ENCODE data around the gene MBP.
"Not testable (repeated sequence)": the region's sequence is repeated elsewhere in the genome, so short reads cannot be mapped to it uniquely, and the experiment has no call there.

MBP gene

DNA sequence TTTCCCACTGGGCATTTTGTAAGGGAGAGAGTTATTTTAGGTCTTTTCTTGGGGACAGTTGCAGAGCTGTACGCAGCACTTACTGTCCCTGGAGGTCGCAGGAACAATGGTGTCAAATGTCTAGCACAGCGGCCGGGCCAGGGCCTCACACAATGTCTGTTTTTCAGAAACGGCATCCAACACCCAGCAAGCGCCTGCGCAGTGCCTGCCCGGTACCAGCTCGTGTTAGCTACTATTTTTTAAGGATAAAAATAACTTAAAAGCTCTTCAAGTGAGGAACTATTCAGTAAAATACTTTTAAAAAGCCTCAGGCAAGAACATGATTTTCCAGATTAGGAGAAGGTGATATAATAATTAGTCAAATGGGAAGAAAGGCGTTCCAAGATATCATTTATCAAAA lies 90.0 kb downstream of the MBP start:
- DNase-seq = no peak

DNA sequence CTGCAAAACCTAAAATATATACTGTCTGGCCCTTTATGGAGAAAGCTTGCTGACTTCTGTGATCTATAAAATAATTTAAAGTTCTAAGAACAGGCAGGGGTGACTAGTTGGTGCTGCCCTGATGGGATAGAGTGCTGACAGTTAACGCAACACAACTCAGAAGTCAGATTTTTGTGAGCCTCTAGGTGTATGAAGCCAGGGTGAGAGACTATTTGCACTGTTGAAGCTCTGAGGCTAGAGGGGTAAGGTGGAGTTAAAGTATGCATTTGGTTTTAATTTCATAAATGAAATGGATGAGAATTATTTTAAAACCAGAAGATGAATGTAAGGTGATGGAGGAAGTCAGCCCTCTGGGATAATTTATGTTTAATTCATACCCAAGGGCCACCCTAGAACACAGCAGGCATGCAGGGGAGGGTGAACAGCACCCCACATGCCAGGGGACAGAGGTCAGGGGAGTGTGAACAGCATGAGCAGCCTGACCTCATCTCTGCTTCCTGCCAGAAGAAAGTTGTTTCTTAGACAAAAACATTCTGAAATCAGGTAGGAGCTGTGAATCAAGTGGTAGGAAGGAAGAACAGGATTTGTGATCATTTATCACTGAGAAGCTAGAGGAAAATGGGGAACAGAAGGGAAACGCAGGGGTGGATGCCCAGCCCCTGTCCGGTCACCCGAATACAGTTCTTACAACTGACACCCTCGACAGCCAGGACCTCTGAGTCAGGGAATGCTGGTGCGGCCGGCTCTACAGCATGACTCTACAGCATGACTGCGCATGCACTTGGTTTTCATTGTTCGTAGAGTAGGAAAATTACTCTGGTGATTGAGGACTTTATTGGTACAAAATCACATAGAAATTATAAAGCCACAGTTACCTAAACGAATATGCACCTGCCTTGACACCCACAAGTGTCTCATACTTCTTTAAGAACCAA lies 93.1 kb downstream of the MBP start:
- DNase-seq = no peak

GRCh38 chr18:77038182-77038858 lies 94.3 kb downstream of the MBP start:
- no peak for DNase-seq

DNA sequence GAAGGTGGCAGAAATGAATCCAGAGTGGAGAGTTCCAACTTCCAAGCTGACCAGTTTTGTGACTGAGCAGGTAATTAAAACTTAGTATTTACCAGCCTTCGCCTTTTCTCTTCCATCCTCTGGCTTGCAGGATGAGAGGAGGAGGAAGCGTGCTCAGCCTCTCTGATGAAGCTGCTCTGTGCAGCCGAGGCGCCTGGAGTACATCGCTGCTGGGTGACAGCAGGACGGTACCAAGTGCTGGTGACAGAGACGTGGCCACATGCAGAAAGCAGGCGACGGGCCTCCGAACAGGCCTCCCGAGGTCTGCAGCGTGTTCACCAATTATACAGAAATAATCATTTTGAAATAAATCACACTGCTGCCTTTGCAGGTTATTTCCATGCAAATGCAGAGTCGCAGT lies 95.0 kb downstream of the MBP start:
- no peak for DNase-seq

DNA sequence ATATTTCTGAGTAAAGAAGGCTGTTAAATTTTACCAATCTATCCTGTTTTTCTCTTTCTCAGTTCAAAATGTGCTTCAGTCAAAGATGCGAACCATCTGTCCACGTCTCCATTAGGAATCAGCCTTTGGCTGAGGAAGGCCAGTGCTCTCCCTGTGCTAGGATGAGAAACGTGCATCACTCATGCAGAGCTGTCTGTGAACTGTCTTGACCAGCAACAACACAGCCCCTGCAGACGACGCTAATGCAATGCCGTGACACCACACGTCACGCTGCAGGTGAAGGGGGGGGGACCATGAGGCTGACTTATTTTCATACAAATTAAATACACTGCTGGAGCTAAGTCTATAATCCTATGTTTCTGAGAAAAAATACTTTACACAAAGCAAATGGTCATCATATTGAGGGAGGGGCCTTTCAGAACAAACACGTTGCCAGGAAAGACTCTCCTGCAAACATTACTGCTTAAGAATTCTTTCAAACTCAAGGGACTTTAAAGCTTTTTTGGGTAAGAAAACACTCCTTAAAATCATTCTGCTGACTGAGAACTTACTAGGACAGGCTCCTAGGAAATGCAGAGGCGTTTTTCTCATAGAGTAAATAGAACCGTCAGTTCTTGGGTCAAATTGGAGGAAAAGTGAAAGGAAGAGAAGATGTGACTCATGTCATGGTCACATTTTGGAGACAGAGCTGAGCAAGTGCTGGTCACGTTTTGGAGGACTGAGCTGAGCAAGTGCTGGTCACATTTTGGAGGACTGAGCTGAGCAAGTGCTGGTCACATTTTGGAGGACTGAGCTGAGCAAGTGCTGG lies 97.0 kb downstream of the MBP start:
- no peak for DNase-seq

DNA sequence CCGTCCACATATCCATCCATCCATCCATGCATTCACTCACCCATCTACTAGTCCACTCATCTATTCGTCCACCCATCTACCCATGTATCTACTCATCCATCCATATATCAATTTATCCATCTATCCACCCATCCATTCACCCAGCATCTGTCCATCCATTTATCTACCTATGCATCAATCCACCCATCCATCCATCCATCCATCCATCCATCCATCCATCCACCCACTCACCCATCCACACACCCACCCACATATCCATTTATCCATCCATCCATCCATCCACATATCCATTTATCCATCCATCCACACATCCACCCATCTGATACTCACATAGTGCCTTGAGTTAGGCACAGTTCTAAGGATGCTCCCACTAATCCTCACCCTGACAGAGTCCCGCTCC lies 99.0 kb downstream of the MBP start:
- no peak for DNase-seq

- DNase-seq = no peak
These were observed 100.3 kb downstream of the MBP start for GRCh38 chr18:77032181-77032701.

GRCh38 chr18:77031662-77032061 lies 100.9 kb downstream of the MBP start:
- no peak for DNase-seq

DNA sequence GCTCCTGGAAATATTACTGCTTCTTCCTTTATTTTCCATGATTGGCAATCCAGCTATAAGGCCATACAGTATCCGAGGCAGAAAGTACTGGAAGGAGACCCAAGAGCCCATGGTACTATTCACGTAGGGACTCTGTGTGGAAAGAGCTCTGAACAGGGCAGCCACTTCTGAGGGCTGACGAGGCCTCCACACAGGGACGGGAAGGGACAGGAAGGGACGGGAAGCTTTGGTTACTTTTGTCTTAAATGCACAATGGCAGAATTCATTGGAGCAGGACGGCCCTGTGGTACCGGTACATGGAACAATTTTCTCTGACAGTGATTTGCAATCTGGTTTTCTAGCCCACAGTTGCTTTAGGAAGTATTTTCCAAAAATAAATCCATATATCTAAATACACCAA lies 102.4 kb downstream of the MBP start:
- no peak for DNase-seq

- no peak for DNase-seq
These were observed 106.7 kb downstream of the MBP start for GRCh38 chr18:77025831-77026363.

GRCh38 chr18:77025123-77025522 lies 107.5 kb downstream of the MBP start:
- DNase-seq = no peak

DNA sequence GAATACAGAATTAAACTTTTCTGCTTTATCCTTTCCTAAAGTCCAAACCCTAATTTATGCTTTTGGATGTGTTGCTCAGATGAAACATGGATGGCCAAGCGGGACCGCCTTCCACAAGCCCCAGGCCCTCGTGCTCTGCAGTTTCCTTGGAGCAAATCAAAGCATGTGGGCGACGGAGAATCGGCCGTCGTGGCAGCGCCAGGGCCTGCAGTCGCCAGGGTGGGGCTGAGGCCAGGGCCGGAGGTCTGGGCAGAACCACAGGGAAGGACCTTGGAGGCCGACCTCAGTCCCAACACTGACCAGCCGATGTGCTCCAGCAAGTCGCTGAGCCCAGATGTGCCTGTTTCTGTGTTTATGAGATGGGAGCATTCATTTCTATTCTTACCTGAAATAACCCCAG lies 108.1 kb downstream of the MBP start:
- no peak for DNase-seq

DNA sequence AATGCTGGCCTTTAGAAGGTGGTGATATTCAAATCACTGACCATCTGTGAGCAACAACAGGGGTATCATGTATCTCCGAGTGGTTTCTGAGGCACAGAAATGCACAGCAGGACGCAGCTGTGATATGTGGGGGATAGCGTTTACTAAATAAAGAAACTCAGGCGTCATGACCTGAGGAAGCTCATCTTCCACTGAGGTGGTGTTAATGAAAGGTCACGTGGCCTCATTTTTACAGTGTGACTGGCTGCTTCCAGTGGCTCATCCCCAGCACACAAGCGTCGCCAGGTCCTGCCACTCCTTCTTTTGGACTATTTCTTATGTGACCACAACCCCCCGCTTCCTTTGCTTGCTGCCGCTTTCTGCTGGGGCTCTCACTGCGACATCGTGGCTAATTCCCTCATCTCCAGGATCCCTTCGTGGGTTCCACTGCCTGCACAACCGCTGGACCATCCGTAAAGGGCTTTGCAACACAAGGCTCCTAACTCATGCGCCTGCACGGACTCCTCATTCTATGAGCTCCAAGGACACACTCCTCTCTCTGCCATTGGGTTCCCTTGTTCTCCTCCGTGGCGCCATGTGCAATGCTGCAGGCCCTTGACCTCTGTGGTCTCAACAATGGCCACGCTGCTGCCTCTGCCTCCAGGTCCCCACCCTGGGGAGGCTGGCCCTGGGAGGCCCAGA lies 109.3 kb downstream of the MBP start:
- DNase-seq = no peak

GRCh38 chr18:77022556-77022955 lies 110.0 kb downstream of the MBP start:
- DNase-seq = no peak

- no peak for DNase-seq
These were observed 110.5 kb downstream of the MBP start for GRCh38 chr18:77022116-77022515.

DNA sequence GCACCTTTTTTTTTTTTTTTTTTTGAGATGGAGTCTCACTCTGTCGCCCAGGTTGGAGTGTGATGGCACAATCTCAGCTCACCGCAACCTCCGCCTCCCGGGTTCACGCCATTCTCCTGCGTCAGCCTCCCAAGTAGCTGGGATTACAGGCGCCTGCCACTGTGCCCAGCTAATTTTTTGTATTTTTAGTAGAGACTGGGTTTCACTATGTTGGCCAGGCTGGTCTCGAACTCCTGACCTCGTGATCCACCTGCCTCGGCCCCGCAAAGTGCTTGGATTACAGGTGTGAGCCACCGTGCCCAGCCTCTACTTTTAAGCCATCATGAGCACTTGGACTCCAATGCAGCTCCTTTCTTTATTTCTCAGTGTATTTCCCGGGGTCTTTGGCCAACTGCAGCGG lies 111.1 kb downstream of the MBP start:
- not testable (repeated sequence) for DNase-seq

- DNase-seq = no peak
These were observed 111.5 kb downstream of the MBP start for GRCh38 chr18:77021075-77021474.

GRCh38 chr18:77020561-77020960 lies 112.0 kb downstream of the MBP start:
- DNase-seq = no peak

DNA sequence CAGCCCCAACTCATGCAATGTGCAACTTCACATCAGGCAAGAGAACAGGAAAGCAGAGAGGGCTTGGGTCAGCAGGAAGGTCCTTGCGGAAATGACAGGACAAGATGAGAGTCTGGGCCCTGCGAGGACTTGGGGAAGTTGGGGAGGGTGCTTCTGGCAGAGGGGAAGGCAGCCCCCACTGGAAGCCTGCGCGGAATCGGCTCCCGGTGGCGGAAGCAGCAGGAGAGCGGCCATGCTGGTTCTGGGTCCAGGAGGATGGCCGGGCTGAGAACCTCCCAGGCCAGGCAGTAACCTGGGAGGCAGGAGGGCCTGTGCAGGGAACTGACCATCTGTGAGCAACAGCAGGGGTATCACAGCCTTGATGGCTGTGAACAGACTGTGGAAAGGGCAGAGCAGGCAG lies 112.9 kb downstream of the MBP start:
- no peak for DNase-seq

DNA sequence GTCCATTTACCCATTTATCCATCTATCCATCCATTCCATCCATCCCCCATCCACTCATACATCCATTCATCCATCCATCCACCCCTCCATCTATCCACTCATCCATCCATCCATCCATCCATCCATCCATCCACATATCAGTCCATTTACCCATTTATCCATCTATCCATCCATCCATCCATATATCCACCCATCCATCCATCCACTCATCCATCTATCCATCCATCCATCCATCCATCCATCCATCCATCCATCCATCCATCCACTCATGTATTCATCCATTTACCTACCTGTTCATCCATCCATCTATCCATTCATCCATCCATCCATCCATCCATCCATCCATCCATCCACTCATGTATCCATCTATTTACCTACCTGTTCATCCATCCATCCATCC lies 113.9 kb downstream of the MBP start:
- DNase-seq = not testable (repeated sequence)

- DNase-seq = no peak
These were observed 115.2 kb downstream of the MBP start for GRCh38 chr18:77017355-77017754.

DNA sequence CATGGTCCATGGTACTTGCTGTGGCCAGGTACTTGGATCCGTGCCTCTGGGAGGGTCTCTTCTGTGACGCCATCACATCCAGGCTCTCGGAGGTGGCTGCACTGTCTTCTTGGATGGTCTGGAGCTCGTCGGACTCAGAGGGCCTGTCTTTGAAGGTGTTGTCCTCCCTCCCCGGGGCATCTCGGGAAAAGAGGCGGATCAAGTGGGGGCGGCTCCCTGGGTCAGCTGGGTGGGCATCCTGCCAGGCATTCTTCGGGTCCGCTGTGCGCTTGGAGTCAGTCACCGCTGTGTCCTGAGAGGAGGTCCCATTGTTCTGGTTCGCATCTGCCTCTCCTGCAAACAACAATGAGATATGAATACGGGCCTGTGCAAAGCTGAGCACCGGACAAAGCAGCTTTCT lies 115.6 kb downstream of the MBP start:
- no peak for DNase-seq
